HG02870 (cell line): ENCODE measurements around the gene PCGF6.

Experiments
- ATAC-seq: cut with Tn5 transposase; IDR thresholded peaks from one replicate; pipeline ENCODE4 v1.9.1; 2021; ENCODE audit warnings: mild to moderate bottlenecking, moderate library complexity; ENCODE audit not compliant: unreplicated experiment

PCGF6 gene

GRCh38 chr10:103327906-103328305 lies 23.0 kb downstream of the PCGF6 start:
- no peak for ATAC-seq

- ATAC-seq: no peak
These were observed 34.9 kb downstream of the PCGF6 start for GRCh38 chr10:103316087-103316486.

- no peak for ATAC-seq
These were observed 40.7 kb downstream of the PCGF6 start for GRCh38 chr10:103310197-103310596.

- no peak for ATAC-seq
These were observed 43.3 kb downstream of the PCGF6 start for GRCh38 chr10:103307594-103307993.

GRCh38 chr10:103295374-103296015 lies 55.4 kb downstream of the PCGF6 start:
- no peak for ATAC-seq

- no peak for ATAC-seq
These were observed 59.4 kb downstream of the PCGF6 start for GRCh38 chr10:103291588-103291987.

GRCh38 chr10:103287992-103288391 lies 62.9 kb downstream of the PCGF6 start:
- ATAC-seq: no peak

GRCh38 chr10:103284170-103284569 lies 66.8 kb downstream of the PCGF6 start:
- no peak for ATAC-seq

GRCh38 chr10:103282961-103283360 lies 68.0 kb downstream of the PCGF6 start:
- ATAC-seq: no peak

GRCh38 chr10:103281753-103282152 lies 69.2 kb downstream of the PCGF6 start:
- ATAC-seq: no peak

- no peak for ATAC-seq
These were observed 70.4 kb downstream of the PCGF6 start for GRCh38 chr10:103280506-103280905.

- no peak for ATAC-seq
These were observed 70.9 kb downstream of the PCGF6 start for GRCh38 chr10:103280031-103280430.

GRCh38 chr10:103278862-103279298 lies 72.1 kb downstream of the PCGF6 start:
- ATAC-seq: no peak

GRCh38 chr10:103278537-103278823 lies 72.5 kb downstream of the PCGF6 start:
- ATAC-seq: no peak

- no peak for ATAC-seq
These were observed 73.0 kb downstream of the PCGF6 start for GRCh38 chr10:103277713-103278536.

GRCh38 chr10:103276896-103277712 lies 73.8 kb downstream of the PCGF6 start, which contains the start of gene INA:
INA (plus strand) TSS chr10:103277138; CDS start chr10:103277212, 74 bp downstream.
- no peak for ATAC-seq

- ATAC-seq: no peak
These were observed 74.6 kb downstream of the PCGF6 start for GRCh38 chr10:103276251-103276895.

- ATAC-seq: no peak
These were observed 77.9 kb downstream of the PCGF6 start for GRCh38 chr10:103273041-103273441.

GRCh38 chr10:103265717-103266329 lies 85.1 kb downstream of the PCGF6 start:
- ATAC-seq: no peak

- no peak for ATAC-seq
These were observed 88.7 kb downstream of the PCGF6 start for GRCh38 chr10:103262229-103262628.

- no peak for ATAC-seq
These were observed 91.0 kb downstream of the PCGF6 start for GRCh38 chr10:103259989-103260388.
